Measurements from ENCODE around the gene TTC3. TPM values are rescaled to one million over a fixed set of nuclear protein-coding genes. Genes with fewer than 3 reads are reported as not detected.
"Not testable (repeated sequence)": the region's sequence is repeated elsewhere in the genome, so short reads cannot be mapped to it uniquely, and the experiment has no call there.

Gene TTC3
- total RNA-seq, 1 donor from 2014 or later, result 262 TPM

DNA sequence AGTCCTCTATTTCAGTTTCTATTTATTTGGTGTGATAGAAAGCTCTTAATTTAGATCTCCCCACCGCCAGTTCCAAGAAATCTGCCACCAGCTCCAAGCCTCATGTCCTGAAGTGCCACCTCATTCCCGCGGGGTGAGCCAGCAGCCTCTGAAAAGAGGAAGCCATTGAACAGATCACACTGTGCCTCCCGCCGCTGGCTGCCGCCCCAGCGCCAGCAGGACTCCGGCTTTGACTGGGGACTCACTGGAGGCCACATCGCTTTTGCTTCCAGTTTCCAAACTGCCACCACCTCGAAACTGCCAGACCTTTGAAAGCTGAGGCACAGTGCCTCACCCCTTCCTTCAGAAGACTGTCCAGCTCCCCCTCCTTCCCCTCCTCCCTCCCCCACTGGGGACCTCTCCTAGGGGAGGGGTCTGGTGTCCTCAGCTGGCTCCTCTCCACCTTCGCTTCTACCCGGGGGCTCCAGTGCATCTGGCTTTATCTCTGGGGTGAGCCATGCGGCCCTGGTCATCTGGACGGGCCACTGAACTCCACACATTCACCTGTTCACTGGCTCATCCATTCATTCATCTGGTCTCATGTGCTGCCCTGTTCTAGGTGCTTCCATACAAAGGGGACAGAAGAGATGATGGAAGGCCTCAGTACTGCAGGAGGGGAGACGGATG, 135.1 kb downstream of the TTC3 start:
- H3K9me3 ChIP-seq (ENCODE audit: control insufficient read depth in 3 of 3, low read length in 3 of 3), result no peaks in the 10 kb centered on the region
- peak overlapping the region; percentile 91 for H3K27ac ChIP-seq (ENCODE audit: low read depth, low read length)
- peaks cover 0 to 1% (median 0%) of the 10 kb centered on the region in 3 donors for H3K36me3 ChIP-seq (ENCODE audit: control insufficient read depth in 3 of 3, insufficient read depth in 3 of 3, low read length in 3 of 3)
- peak overlapping the region; percentile 68 to 86 (median 81) for H3K9ac ChIP-seq (ENCODE audit: low read depth in 1 of 3, low read length in 3 of 3)
- peaks cover 25 to 43% (median 38%) of the 10 kb centered on the region in 3 donors for H3K4me1 ChIP-seq (ENCODE audit: control insufficient read depth in 3 of 3, insufficient read depth in 3 of 3, low read length in 3 of 3)
- H3K27me3 ChIP-seq (ENCODE audit: control insufficient read depth in 3 of 3, insufficient read depth in 3 of 3, low read length in 3 of 3), result no peaks in the 10 kb centered on the region
- H3K4me3 ChIP-seq (ENCODE audit: low read length in 3 of 3), result peak overlapping the region; percentile 53 to 69 (median 60)

DNA sequence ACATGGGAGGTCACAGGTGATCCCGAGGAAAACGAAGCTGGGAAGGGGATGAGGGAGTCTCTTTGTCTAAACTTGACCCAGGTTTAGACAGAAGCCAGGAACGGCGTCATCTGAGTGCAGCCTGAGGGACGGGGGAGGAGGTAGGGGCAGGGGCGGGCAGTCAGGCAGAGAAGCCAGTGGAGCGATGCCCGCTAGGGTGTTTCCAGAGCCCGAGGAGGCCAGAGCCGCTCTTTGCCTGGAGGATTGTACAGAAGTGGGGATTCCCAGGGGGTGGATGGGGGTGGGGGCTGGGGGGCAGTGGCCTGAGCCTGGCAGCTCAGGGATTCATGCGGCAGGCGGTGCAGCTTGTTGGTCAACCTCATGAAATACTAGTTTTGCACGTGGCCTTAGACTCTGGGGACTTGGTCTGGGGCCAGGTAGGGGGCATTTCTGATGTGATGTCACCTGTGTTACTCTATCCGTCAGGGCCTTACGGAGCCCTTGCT, 135.7 kb downstream of the TTC3 start:
- H3K27ac ChIP-seq (ENCODE audit: low read depth, low read length), result peak overlapping the region; percentile 91
- no peaks in the 10 kb centered on the region for H3K9me3 ChIP-seq (ENCODE audit: control insufficient read depth in 3 of 3, low read length in 3 of 3)
- no peaks in the 10 kb centered on the region for H3K27me3 ChIP-seq (ENCODE audit: control insufficient read depth in 3 of 3, insufficient read depth in 3 of 3, low read length in 3 of 3)
- H3K36me3 ChIP-seq (ENCODE audit: control insufficient read depth in 3 of 3, insufficient read depth in 3 of 3, low read length in 3 of 3), result no peaks in the 10 kb centered on the region
- H3K9ac ChIP-seq (ENCODE audit: low read depth in 1 of 3, low read length in 3 of 3), result peak overlapping the region; percentile 68 to 86 (median 81)
- H3K4me1 ChIP-seq (ENCODE audit: control insufficient read depth in 3 of 3, insufficient read depth in 3 of 3, low read length in 3 of 3), result peaks cover 25 to 43% (median 38%) of the 10 kb centered on the region in 3 donors
- peak overlapping the region; percentile 53 to 67 (median 60) for H3K4me3 ChIP-seq (ENCODE audit: low read length in 3 of 3)

- Histone ChIP-seq H3K4me1 (ENCODE audit: control insufficient read depth in 3 of 3, insufficient read depth in 3 of 3, low read length in 3 of 3) (peaks cover 25 to 43% (median 38%) of the 10 kb centered on the region in 3 donors), H3K27ac (ENCODE audit: low read depth, low read length) (no peak overlapping the region), H3K27me3 (ENCODE audit: control insufficient read depth in 3 of 3, insufficient read depth in 3 of 3, low read length in 3 of 3) (no peaks in the 10 kb centered on the region)
These were observed 137.1 kb downstream of the TTC3 start for GRCh38 chr21:37210130-37210529.

GRCh38 chr21:37210799-37211198, 137.7 kb downstream of the TTC3 start:
- Histone ChIP-seq H3K36me3 (ENCODE audit: control insufficient read depth in 3 of 3, insufficient read depth in 3 of 3, low read length in 3 of 3) (no peaks in the 10 kb centered on the region), H3K9ac (ENCODE audit: low read depth in 1 of 3, low read length in 3 of 3) (no peak overlapping the region), H3K4me3 (ENCODE audit: low read length in 3 of 3) (no peak overlapping the region), H3K27me3 (ENCODE audit: control insufficient read depth in 3 of 3, insufficient read depth in 3 of 3, low read length in 3 of 3) (no peaks in the 10 kb centered on the region), H3K4me1 (ENCODE audit: control insufficient read depth in 3 of 3, insufficient read depth in 3 of 3, low read length in 3 of 3) (peaks cover 25 to 41% (median 38%) of the 10 kb centered on the region in 3 donors), H3K27ac (ENCODE audit: low read depth, low read length) (no peak overlapping the region), H3K9me3 (ENCODE audit: control insufficient read depth in 3 of 3, low read length in 3 of 3) (no peaks in the 10 kb centered on the region)

More at GRCh38 chr21:37210130-37210529, 137.1 kb downstream of the TTC3 start:
- H3K36me3 ChIP-seq (ENCODE audit: control insufficient read depth in 3 of 3, insufficient read depth in 3 of 3, low read length in 3 of 3), result no peaks in the 10 kb centered on the region
- H3K9ac ChIP-seq (ENCODE audit: low read depth in 1 of 3, low read length in 3 of 3), result no peak overlapping the region
- H3K4me3 ChIP-seq (ENCODE audit: low read length in 3 of 3), result no peak overlapping the region
- no peaks in the 10 kb centered on the region for H3K9me3 ChIP-seq (ENCODE audit: control insufficient read depth in 3 of 3, low read length in 3 of 3)

GRCh38 chr21:37214952-37215351, 141.9 kb downstream of the TTC3 start:
- H3K36me3 ChIP-seq (ENCODE audit: control insufficient read depth in 3 of 3, insufficient read depth in 3 of 3, low read length in 3 of 3), result no peaks in the 10 kb centered on the region
- H3K9ac ChIP-seq (ENCODE audit: low read depth in 1 of 3, low read length in 3 of 3), result no peak overlapping the region
- no peaks in the 10 kb centered on the region for H3K9me3 ChIP-seq (ENCODE audit: control insufficient read depth in 3 of 3, low read length in 3 of 3)
- no peaks in the 10 kb centered on the region for H3K27me3 ChIP-seq (ENCODE audit: control insufficient read depth in 3 of 3, insufficient read depth in 3 of 3, low read length in 3 of 3)
- no peak overlapping the region for H3K4me3 ChIP-seq (ENCODE audit: low read length in 3 of 3)
- H3K4me1 ChIP-seq (ENCODE audit: control insufficient read depth in 3 of 3, insufficient read depth in 3 of 3, low read length in 3 of 3), result peaks cover 2 to 3% (median 3%) of the 10 kb centered on the region in 3 donors
- H3K27ac ChIP-seq (ENCODE audit: low read depth, low read length), result no peak overlapping the region

DNA sequence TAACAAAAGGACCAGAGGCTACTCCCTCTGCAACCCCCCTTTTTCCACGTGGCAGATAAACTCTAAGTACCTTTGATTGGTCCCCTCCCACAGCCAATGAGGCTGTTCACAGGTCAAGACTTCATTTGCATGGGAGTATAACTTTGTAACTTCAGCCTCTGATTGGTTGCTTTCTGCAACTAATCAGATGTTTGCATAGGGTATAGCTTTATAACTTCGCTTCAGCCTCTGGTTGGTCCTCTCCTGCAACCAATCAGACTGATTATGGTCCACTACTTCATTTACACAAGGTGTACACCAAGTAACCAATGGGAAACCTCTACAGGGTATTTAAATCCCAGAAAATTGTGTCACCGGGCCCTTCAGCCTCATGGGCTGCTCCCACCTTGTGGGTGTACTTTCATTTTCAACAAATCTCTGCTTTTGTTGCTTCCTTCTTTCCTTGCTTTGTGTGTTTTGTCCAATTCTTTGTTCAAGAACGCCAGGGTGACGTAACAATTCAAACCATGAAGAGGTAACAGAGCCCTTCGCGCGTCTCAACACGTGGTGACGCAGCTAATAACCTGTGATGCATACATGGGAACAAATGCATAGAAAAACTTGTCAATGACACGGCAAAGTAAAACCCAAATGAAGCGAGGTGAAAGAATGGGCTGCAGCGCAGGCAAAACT, 146.8 kb downstream of the TTC3 start:
- Histone ChIP-seq H3K27me3 (ENCODE audit: control insufficient read depth in 3 of 3, insufficient read depth in 3 of 3, low read length in 3 of 3) (no peaks in the 10 kb centered on the region), H3K36me3 (ENCODE audit: control insufficient read depth in 3 of 3, insufficient read depth in 3 of 3, low read length in 3 of 3) (peaks cover 11 to 14% (median 12%) of the 10 kb centered on the region in 3 donors), H3K4me1 (ENCODE audit: control insufficient read depth in 3 of 3, insufficient read depth in 3 of 3, low read length in 3 of 3) (peaks cover 10 to 13% (median 12%) of the 10 kb centered on the region in 3 donors), H3K27ac (ENCODE audit: low read depth, low read length) (no peak overlapping the region), H3K9me3 (ENCODE audit: control insufficient read depth in 3 of 3, low read length in 3 of 3) (no peaks in the 10 kb centered on the region), H3K4me3 (ENCODE audit: low read length in 3 of 3) (peak overlapping the region; percentile 82 to 92 (median 88)), H3K9ac (ENCODE audit: low read depth in 1 of 3, low read length in 3 of 3) (peak overlapping the region; percentile 63 to 87 (median 83))

DNA sequence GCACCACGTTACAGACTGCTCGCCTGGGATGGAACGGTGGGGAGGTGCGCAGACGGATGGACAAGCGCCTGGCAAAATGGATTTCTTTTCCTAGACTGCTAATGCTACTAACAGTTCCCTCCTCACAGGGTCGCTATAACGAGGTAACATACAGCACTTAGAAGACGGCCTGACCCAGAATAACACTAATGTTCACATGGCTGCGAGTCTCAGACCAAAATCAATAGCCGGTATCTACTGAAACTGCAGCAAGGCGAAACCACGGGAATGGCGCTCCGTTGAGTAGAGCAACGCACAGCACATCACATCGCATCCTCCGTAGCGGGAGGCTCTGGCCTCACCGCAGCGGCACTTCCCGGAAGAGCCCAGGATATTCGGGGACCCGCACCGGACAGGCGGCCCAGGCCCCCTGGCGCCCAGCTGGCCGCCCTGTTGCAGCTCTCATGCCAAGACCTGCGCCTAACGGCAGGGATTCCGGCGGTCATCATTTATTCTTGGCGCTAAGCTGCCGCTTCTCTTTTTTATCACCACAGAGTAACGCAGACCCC, 147.5 kb downstream of the TTC3 start:
- peak overlapping the region; percentile 82 to 92 (median 88) for H3K4me3 ChIP-seq (ENCODE audit: low read length in 3 of 3)
- peak overlapping the region; percentile 84 for H3K27ac ChIP-seq (ENCODE audit: low read depth, low read length)
- H3K27me3 ChIP-seq (ENCODE audit: control insufficient read depth in 3 of 3, insufficient read depth in 3 of 3, low read length in 3 of 3), result no peaks in the 10 kb centered on the region
- peaks cover 17 to 20% (median 17%) of the 10 kb centered on the region in 3 donors for H3K36me3 ChIP-seq (ENCODE audit: control insufficient read depth in 3 of 3, insufficient read depth in 3 of 3, low read length in 3 of 3)
- H3K9ac ChIP-seq (ENCODE audit: low read depth in 1 of 3, low read length in 3 of 3), result peak overlapping the region; percentile 63 to 87 (median 83)
- no peaks in the 10 kb centered on the region for H3K9me3 ChIP-seq (ENCODE audit: control insufficient read depth in 3 of 3, low read length in 3 of 3)
- peaks cover 10 to 13% (median 12%) of the 10 kb centered on the region in 3 donors for H3K4me1 ChIP-seq (ENCODE audit: control insufficient read depth in 3 of 3, insufficient read depth in 3 of 3, low read length in 3 of 3)

- Histone ChIP-seq H3K4me3 (ENCODE audit: low read length in 3 of 3) (peak overlapping the region; percentile 82 to 92 (median 88)), H3K9ac (ENCODE audit: low read depth in 1 of 3, low read length in 3 of 3) (peak overlapping the region; percentile 63 to 87 (median 83)), H3K36me3 (ENCODE audit: control insufficient read depth in 3 of 3, insufficient read depth in 3 of 3, low read length in 3 of 3) (peaks cover 22 to 26% (median 23%) of the 10 kb centered on the region in 3 donors), H3K27me3 (ENCODE audit: control insufficient read depth in 3 of 3, insufficient read depth in 3 of 3, low read length in 3 of 3) (no peaks in the 10 kb centered on the region), H3K4me1 (ENCODE audit: control insufficient read depth in 3 of 3, insufficient read depth in 3 of 3, low read length in 3 of 3) (peaks cover 10 to 13% (median 12%) of the 10 kb centered on the region in 3 donors), H3K27ac (ENCODE audit: low read depth, low read length) (peak overlapping the region; percentile 84), H3K9me3 (ENCODE audit: control insufficient read depth in 3 of 3, low read length in 3 of 3) (no peaks in the 10 kb centered on the region)
These were observed 148.1 kb downstream of the TTC3 start for GRCh38 chr21:37220981-37221664.

GRCh38 chr21:37222248-37222647, 149.2 kb downstream of the TTC3 start:
- Histone ChIP-seq H3K36me3 (ENCODE audit: control insufficient read depth in 3 of 3, insufficient read depth in 3 of 3, low read length in 3 of 3) (peaks cover 32 to 38% (median 35%) of the 10 kb centered on the region in 3 donors), H3K4me1 (ENCODE audit: control insufficient read depth in 3 of 3, insufficient read depth in 3 of 3, low read length in 3 of 3) (peaks cover 10 to 13% (median 12%) of the 10 kb centered on the region in 3 donors)
- H3K9me3 ChIP-seq (ENCODE audit: control insufficient read depth in 3 of 3, low read length in 3 of 3); H3K27ac ChIP-seq (ENCODE audit: low read depth, low read length); H3K4me3 ChIP-seq (ENCODE audit: low read length in 3 of 3); H3K27me3 ChIP-seq (ENCODE audit: control insufficient read depth in 3 of 3, insufficient read depth in 3 of 3, low read length in 3 of 3); H3K9ac ChIP-seq (ENCODE audit: low read depth in 1 of 3, low read length in 3 of 3): not testable (repeated sequence)

Measured in skeletal muscle tissue (tissue), 4 donors.